ENCODE measurements around the gene RHBDL3. TPM values are rescaled to one million over a fixed set of nuclear protein-coding genes. Genes with fewer than 3 reads are reported as not detected.
A peak's percentile ranks its signal among the peaks of the same experiment; 100 is the strongest.

RHBDL3 gene
- total RNA-seq, 1 experiment from 2014 or later: 8.5 TPM

- no peaks in the 10 kb centered on the region for H3K36me3 ChIP-seq (replicated peaks; ENCODE audit: control insufficient read depth, insufficient read depth, low read length)
- H3K4me3 ChIP-seq (ENCODE audit: insufficient read depth, low read depth, low read length): no peak overlapping the region
- peak; percentile 79 for DNase-seq
- H3K27me3 ChIP-seq (ENCODE audit: control insufficient read depth, insufficient read depth, low read length): no peaks in the 10 kb centered on the region; the same call in 1 of the 2 replicates
Measured at GRCh38 chr17:32275060-32276042, 9.7 kb downstream of the RHBDL3 start.

- peak; percentile 76 for DNase-seq
- no peak overlapping the region for H3K4me3 ChIP-seq (ENCODE audit: insufficient read depth, low read depth, low read length)
- no peaks in the 10 kb centered on the region; the same call in 1 of the 2 replicates for H3K27me3 ChIP-seq (ENCODE audit: control insufficient read depth, insufficient read depth, low read length)
- H3K36me3 ChIP-seq (replicated peaks; ENCODE audit: control insufficient read depth, insufficient read depth, low read length): no peaks in the 10 kb centered on the region
Measured at GRCh38 chr17:32276171-32276601, 10.6 kb downstream of the RHBDL3 start.

- H3K4me3 ChIP-seq (ENCODE audit: insufficient read depth, low read depth, low read length): no peak overlapping the region
- DNase-seq: peak; percentile 76
- H3K27me3 ChIP-seq (ENCODE audit: control insufficient read depth, insufficient read depth, low read length): no peaks in the 10 kb centered on the region; the same call in 1 of the 2 replicates
- no peaks in the 10 kb centered on the region for H3K36me3 ChIP-seq (replicated peaks; ENCODE audit: control insufficient read depth, insufficient read depth, low read length)
Measured at GRCh38 chr17:32277284-32277683, 11.7 kb downstream of the RHBDL3 start.

GRCh38 chr17:32278815-32279214 lies 13.2 kb downstream of the RHBDL3 start:
- Histone ChIP-seq H3K27me3 (ENCODE audit: control insufficient read depth, insufficient read depth, low read length) (no peaks in the 10 kb centered on the region; the same call in 1 of the 2 replicates), H3K36me3 (replicated peaks; ENCODE audit: control insufficient read depth, insufficient read depth, low read length) (no peaks in the 10 kb centered on the region), H3K4me3 (ENCODE audit: insufficient read depth, low read depth, low read length) (no peak overlapping the region)
- no peak for DNase-seq

GRCh38 chr17:32279891-32280716 lies 14.5 kb downstream of the RHBDL3 start:
- H3K27me3 ChIP-seq (ENCODE audit: control insufficient read depth, insufficient read depth, low read length): no peaks in the 10 kb centered on the region; the same call in 1 of the 2 replicates
- H3K4me3 ChIP-seq (ENCODE audit: insufficient read depth, low read depth, low read length): no peak overlapping the region
- DNase-seq: peak; percentile 91
- no peaks in the 10 kb centered on the region for H3K36me3 ChIP-seq (replicated peaks; ENCODE audit: control insufficient read depth, insufficient read depth, low read length)

GRCh38 chr17:32281011-32281451 lies 15.4 kb downstream of the RHBDL3 start:
- DNase-seq: peak; percentile 84
- no peak overlapping the region for H3K4me3 ChIP-seq (ENCODE audit: insufficient read depth, low read depth, low read length)
- no peaks in the 10 kb centered on the region for H3K36me3 ChIP-seq (replicated peaks; ENCODE audit: control insufficient read depth, insufficient read depth, low read length)
- no peaks in the 10 kb centered on the region; the same call in 1 of the 2 replicates for H3K27me3 ChIP-seq (ENCODE audit: control insufficient read depth, insufficient read depth, low read length)

- no peaks in the 10 kb centered on the region; the same call in 1 of the 2 replicates for H3K27me3 ChIP-seq (ENCODE audit: control insufficient read depth, insufficient read depth, low read length)
- H3K36me3 ChIP-seq (replicated peaks; ENCODE audit: control insufficient read depth, insufficient read depth, low read length): no peaks in the 10 kb centered on the region
- peak; percentile 48 for DNase-seq
- no peak overlapping the region for H3K4me3 ChIP-seq (ENCODE audit: insufficient read depth, low read depth, low read length)
Measured at GRCh38 chr17:32283745-32284201, 18.1 kb downstream of the RHBDL3 start.

- no peak for DNase-seq
- H3K27me3 ChIP-seq (ENCODE audit: control insufficient read depth, insufficient read depth, low read length): no peaks in the 10 kb centered on the region
- H3K4me3 ChIP-seq (ENCODE audit: insufficient read depth, low read depth, low read length): no peak overlapping the region
- no peaks in the 10 kb centered on the region for H3K36me3 ChIP-seq (replicated peaks; ENCODE audit: control insufficient read depth, insufficient read depth, low read length)
Measured at GRCh38 chr17:32285306-32285705, 19.7 kb downstream of the RHBDL3 start.

GRCh38 chr17:32285746-32286517 lies 20.3 kb downstream of the RHBDL3 start:
- no peaks in the 10 kb centered on the region for H3K36me3 ChIP-seq (replicated peaks; ENCODE audit: control insufficient read depth, insufficient read depth, low read length)
- H3K4me3 ChIP-seq (ENCODE audit: insufficient read depth, low read depth, low read length): no peak overlapping the region
- H3K27me3 ChIP-seq (ENCODE audit: control insufficient read depth, insufficient read depth, low read length): no peaks in the 10 kb centered on the region
- no peak for DNase-seq

GRCh38 chr17:32286518-32286900 lies 20.9 kb downstream of the RHBDL3 start:
- H3K27me3 ChIP-seq (ENCODE audit: control insufficient read depth, insufficient read depth, low read length): no peaks in the 10 kb centered on the region
- H3K36me3 ChIP-seq (replicated peaks; ENCODE audit: control insufficient read depth, insufficient read depth, low read length): no peaks in the 10 kb centered on the region
- DNase-seq: no peak
- no peak overlapping the region for H3K4me3 ChIP-seq (ENCODE audit: insufficient read depth, low read depth, low read length)

- no peaks in the 10 kb centered on the region for H3K27me3 ChIP-seq (ENCODE audit: control insufficient read depth, insufficient read depth, low read length)
- no peak overlapping the region for H3K4me3 ChIP-seq (ENCODE audit: insufficient read depth, low read depth, low read length)
- DNase-seq: peak; percentile 69
- no peaks in the 10 kb centered on the region for H3K36me3 ChIP-seq (replicated peaks; ENCODE audit: control insufficient read depth, insufficient read depth, low read length)
Measured at GRCh38 chr17:32287804-32288511, 22.3 kb downstream of the RHBDL3 start.

- H3K27me3 ChIP-seq (ENCODE audit: control insufficient read depth, insufficient read depth, low read length): no peaks in the 10 kb centered on the region
- no peaks in the 10 kb centered on the region for H3K36me3 ChIP-seq (replicated peaks; ENCODE audit: control insufficient read depth, insufficient read depth, low read length)
- DNase-seq: peak; percentile 55
- H3K4me3 ChIP-seq (ENCODE audit: insufficient read depth, low read depth, low read length): no peak overlapping the region
Measured at GRCh38 chr17:32288615-32289014, 23.0 kb downstream of the RHBDL3 start.

GRCh38 chr17:32289471-32290070 lies 23.9 kb downstream of the RHBDL3 start:
- Histone ChIP-seq H3K4me3 (ENCODE audit: insufficient read depth, low read depth, low read length) (no peak overlapping the region), H3K36me3 (replicated peaks; ENCODE audit: control insufficient read depth, insufficient read depth, low read length) (no peaks in the 10 kb centered on the region), H3K27me3 (ENCODE audit: control insufficient read depth, insufficient read depth, low read length) (no peaks in the 10 kb centered on the region)
- peak; percentile 73 for DNase-seq

All from H7 (cell line).